GM18511 (cell line): Measurements from ENCODE around the gene ANO3.

Experiments used
- ATAC-seq: cut with Tn5 transposase; IDR thresholded peaks from one replicate; pipeline ENCODE4 v1.9.1; 2021; ENCODE audit warnings: mild to moderate bottlenecking, moderate library complexity; ENCODE audit not compliant: unreplicated experiment

ANO3 gene

GRCh38 chr11:26353010-26353409, 21.1 kb downstream of the ANO3 start:
- no peak for ATAC-seq

GRCh38 chr11:26359055-26359454, 27.1 kb downstream of the ANO3 start:
- ATAC-seq: no peak

GRCh38 chr11:26365284-26365683, 33.4 kb downstream of the ANO3 start:
- no peak for ATAC-seq

GRCh38 chr11:26377619-26378018, 45.7 kb downstream of the ANO3 start:
- ATAC-seq: no peak

- ATAC-seq: no peak
Measured at GRCh38 chr11:26399336-26399735, 67.4 kb downstream of the ANO3 start.

- ATAC-seq: no peak
Measured at GRCh38 chr11:26410706-26411366, 78.9 kb downstream of the ANO3 start.

GRCh38 chr11:26412955-26413354, 81.0 kb downstream of the ANO3 start:
- no peak for ATAC-seq

- ATAC-seq: no peak
Measured at GRCh38 chr11:26418386-26418912, 86.5 kb downstream of the ANO3 start.

GRCh38 chr11:26420331-26420730, 88.4 kb downstream of the ANO3 start:
- ATAC-seq: no peak

GRCh38 chr11:26424255-26424654, 92.3 kb downstream of the ANO3 start:
- ATAC-seq: no peak

- no peak for ATAC-seq
Measured at GRCh38 chr11:26439854-26440253, 107.9 kb downstream of the ANO3 start.

GRCh38 chr11:26442131-26442530, 110.2 kb downstream of the ANO3 start:
- ATAC-seq: no peak

- no peak for ATAC-seq
Measured at GRCh38 chr11:26443617-26444016, 111.7 kb downstream of the ANO3 start.

- no peak for ATAC-seq
Measured at GRCh38 chr11:26457636-26458035, 125.7 kb downstream of the ANO3 start.

GRCh38 chr11:26465274-26465673, 133.3 kb downstream of the ANO3 start:
- no peak for ATAC-seq

- ATAC-seq: no peak
Measured at GRCh38 chr11:26467506-26467905, 135.6 kb downstream of the ANO3 start.

- no peak for ATAC-seq
Measured at GRCh38 chr11:26470992-26471391, 139.1 kb downstream of the ANO3 start.

GRCh38 chr11:26473216-26474194, 141.6 kb downstream of the ANO3 start:
- no peak for ATAC-seq

GRCh38 chr11:26474401-26474800, 142.5 kb downstream of the ANO3 start:
- ATAC-seq: no peak

- no peak for ATAC-seq
Measured at GRCh38 chr11:26477396-26477795, 145.5 kb downstream of the ANO3 start.

- ATAC-seq: no peak
Measured at GRCh38 chr11:26478710-26479109, 146.8 kb downstream of the ANO3 start.

- no peak for ATAC-seq
Measured at GRCh38 chr11:26480041-26480440, 148.1 kb downstream of the ANO3 start.
